GM19452 (cell line): ENCODE results near the gene LRRC56.

Source experiments
- ATAC-seq: cut with Tn5 transposase; IDR thresholded peaks from one replicate; pipeline ENCODE4 v1.9.1; 2021; ENCODE audit not compliant: unreplicated experiment

LRRC56 gene

GRCh38 chr11:592918-593317 is 55.6 kb downstream of the LRRC56 start:
- ATAC-seq, result no peak

- ATAC-seq, result no peak
These were observed 56.0 kb downstream of the LRRC56 start for GRCh38 chr11:593347-593746.

GRCh38 chr11:595400-595799 is 58.1 kb downstream of the LRRC56 start:
- no peak for ATAC-seq

GRCh38 chr11:596374-596773 is 59.0 kb downstream of the LRRC56 start:
- ATAC-seq, result no peak

GRCh38 chr11:597166-597725 is 59.9 kb downstream of the LRRC56 start:
- no peak for ATAC-seq

GRCh38 chr11:598005-598680 is 60.8 kb downstream of the LRRC56 start:
- ATAC-seq, result no peak

GRCh38 chr11:601573-602245 is 64.4 kb downstream of the LRRC56 start:
- no peak for ATAC-seq

GRCh38 chr11:603154-603553 is 65.8 kb downstream of the LRRC56 start:
- ATAC-seq, result no peak
